Pulmonary artery endothelial cell (primary cell): Measurements from ENCODE around the gene PATJ. TPM values are rescaled to one million over a fixed set of nuclear protein-coding genes. Genes with fewer than 3 reads are reported as not detected.
"Not testable (repeated sequence)": the region's sequence is repeated elsewhere in the genome, so short reads cannot be mapped to it uniquely, and the experiment has no call there.

Experiments used
- DNase-seq: peaks from one replicate; pipeline ENCODE4 v3.0.0-alpha.2; 2011; ENCODE audit warnings: low read depth, low spot score
- total RNA-seq: library from RNA; depleted of rRNA; stranded (reverse); fragments of >200 nt; gene quantifications from 2 replicates; pipeline ENCODE4 v1.2.3, GENCODE V29; 2014

PATJ gene
- total RNA-seq, 1 donor from 2014 or later = 4.0 TPM

- DNase-seq = no peak
Observed at GRCh38 chr1:61887931-61888564, 145.8 kb downstream of the PATJ start.

DNA sequence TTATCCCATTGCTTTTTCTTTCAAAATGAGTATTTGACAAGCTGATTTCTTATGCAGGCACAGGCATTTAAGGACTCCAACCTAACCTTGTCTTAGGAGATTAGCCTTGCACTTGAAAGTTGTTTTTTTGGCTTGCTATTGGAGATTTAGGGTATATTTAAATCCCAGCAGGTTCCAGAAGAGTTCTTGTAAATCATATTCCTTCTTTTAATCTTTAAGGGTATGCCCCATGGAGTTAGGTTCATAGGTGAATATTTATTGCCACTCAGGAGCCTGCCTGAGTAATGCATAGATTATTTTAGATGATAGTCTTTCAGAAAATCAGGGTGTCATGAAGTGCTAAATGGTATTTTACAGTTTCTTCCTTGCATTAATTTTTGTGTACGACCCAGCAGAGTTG, 146.5 kb downstream of the PATJ start:
- DNase-seq = no peak

DNA sequence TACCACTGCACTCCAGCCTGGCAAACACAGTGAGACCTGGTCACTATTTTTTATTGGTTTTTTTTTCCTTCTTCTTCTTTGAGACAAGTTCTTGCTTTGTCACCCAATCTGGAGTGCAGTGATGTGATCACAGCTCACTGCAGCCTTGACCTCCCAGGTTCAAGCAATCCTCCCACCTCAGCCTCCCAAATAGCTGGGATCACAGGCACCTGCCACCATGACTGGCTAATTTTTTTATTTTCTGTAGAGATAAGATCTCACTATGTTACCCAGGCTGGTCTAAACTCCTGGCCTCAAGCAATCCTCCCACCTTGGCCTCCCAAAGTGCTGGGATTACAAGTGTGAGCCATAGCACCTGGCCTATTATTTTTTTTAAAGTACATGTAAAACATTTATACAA, 148.2 kb downstream of the PATJ start:
- DNase-seq = not testable (repeated sequence)

- DNase-seq = no peak
Observed at GRCh38 chr1:61892977-61893376, 150.7 kb downstream of the PATJ start.

GRCh38 chr1:61894296-61894695, 152.0 kb downstream of the PATJ start:
- DNase-seq = not testable (repeated sequence)

DNA sequence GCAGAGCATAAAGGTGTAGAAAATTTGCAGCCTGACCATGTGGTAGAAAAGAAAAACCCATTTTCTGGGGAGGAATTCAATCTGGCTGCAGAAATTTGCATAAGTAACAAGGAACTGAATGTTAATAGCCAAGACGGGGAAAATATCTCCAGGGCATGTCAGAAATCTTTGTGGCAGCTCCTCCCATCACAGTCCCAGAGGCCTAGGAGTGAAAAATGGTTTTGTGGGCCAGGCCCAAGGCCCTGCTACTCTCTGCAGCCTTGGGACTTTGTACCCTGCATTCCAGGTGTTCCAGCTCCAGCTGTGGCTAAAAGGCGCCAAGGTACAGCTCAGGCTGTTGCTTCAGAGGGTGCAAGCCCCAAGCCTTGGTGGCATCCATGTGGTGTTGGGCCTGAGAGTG, 152.9 kb downstream of the PATJ start:
- DNase-seq = no peak

- no peak for DNase-seq
Observed at GRCh38 chr1:61898658-61899057, 156.4 kb downstream of the PATJ start.

GRCh38 chr1:61904354-61904753, 162.1 kb downstream of the PATJ start:
- DNase-seq = no peak

DNA sequence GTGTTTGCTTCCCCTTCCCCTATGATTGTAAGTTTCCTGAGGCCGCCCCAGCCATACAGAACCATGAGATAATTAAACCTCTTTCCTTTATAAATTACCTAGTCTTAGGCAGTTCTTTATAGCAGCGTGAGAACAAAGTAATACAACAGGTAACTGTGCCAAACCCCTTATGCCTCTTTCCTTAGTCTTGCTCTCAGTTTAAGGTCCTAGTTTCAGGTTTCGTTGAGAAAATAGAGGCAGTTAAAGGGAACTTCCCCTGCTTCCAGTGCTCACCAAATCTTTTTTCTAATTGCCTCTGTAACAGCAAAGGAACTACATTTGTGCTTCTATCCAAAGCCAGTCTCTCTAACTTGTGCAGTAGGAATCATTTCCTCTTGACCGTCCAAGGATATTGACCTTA, 164.8 kb downstream of the PATJ start:
- no peak for DNase-seq

DNA sequence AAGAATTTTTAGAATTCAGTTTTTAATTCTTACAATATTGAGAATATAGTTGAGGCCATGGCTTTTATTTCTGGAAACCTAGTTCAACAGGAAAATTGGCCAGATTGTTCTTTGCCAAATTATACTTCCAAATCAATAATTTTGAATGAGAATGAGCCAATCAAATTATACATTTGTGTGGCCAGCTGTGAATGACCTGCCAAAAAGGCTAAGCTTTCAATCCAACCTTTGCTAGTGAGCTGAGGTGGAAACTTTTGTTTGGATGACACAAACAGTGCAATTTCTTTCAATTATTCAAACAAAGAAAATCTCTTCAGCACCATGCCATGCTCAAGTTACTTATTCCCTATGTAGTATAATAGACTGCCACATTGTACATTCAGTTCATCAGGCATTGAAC, 167.8 kb downstream of the PATJ start:
- DNase-seq = no peak

- DNase-seq = no peak
Observed at GRCh38 chr1:61914823-61915482, 172.7 kb downstream of the PATJ start.

GRCh38 chr1:61921435-61921834, 179.2 kb downstream of the PATJ start:
- no peak for DNase-seq

DNA sequence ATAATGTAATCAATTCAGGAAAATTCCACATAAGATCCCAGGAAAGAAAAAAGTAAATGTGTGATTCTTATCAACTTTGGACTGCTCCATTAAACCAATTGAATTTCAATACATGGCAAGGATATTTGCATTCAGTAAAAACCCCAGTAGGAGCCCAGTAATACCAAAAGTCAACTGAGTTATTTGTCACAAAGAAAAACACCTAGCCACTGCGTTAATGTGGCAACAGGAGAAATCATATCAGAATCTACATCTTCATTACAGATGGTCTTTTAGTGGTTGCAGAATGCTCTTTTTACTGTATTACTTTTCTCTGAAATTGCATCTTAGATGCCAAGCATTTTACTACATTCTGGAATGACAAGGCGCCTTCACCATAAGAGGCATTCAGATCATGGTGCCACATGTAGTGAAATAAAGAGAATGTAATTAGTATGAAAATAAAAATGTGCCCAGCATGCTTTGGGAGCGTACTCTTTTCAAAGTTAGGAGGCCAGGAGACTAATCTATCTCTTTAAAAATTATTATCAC, 180.7 kb downstream of the PATJ start:
- DNase-seq = no peak

DNA sequence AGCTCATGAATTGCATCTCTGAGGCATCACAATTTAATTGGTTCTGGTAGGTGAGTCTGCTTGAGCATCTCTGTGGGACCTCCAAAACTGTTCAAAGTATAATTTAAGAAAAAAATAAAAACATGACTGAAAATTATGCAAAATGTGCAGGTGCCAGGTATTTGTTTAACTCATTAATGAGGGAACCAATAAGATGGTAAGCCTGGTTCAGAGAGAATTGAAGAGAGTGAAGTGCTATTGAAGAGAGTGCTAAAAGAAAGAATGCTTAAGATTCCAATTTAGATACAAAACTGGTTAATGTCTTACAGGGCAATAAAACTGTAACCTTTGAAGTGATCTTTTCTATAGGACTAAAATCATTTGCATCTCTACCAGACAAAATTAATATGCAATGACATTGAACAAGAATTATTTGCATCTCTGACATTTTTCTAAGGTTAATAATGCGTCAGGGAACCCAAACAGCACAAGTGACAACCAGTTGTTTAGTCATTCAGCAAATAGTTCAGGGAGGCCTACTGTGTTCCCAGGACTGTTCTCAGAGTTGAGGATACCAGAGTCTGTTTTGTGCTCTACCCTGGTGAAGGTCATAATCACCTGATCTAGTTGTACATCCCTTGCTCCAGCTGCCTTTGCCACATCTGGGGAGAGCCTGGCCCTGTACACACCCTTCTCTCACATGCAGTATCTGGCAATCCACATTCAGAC, 183.5 kb downstream of the PATJ start:
- DNase-seq = no peak

GRCh38 chr1:61926597-61926996, 184.3 kb downstream of the PATJ start:
- no peak for DNase-seq

- DNase-seq = no peak
Observed at GRCh38 chr1:61930116-61930645, 187.9 kb downstream of the PATJ start.

GRCh38 chr1:61931587-61932279, 189.5 kb downstream of the PATJ start:
- DNase-seq = no peak

- DNase-seq = no peak
Observed at GRCh38 chr1:61935516-61935915, 193.2 kb downstream of the PATJ start.

DNA sequence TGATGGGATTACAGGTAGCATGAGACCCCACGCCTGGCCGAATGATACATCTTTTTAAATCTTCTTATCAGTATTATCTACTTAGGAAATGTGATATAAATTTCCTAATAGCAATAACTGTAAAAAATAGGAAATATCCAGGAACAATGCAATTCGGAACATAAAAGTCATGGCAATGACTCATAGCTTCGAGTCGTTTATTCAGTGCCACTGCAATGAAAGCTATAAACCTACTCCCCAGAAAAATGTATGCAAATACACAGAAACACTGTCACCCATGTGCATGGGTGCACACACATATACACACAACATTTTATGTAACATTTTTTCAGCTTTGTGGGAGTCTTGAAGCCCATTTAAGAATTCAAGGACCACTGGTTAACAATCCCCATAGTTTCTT, 194.6 kb downstream of the PATJ start:
- DNase-seq = no peak

- no peak for DNase-seq
Observed at GRCh38 chr1:61941794-61942193, 199.5 kb downstream of the PATJ start.

GRCh38 chr1:61942856-61943255, 200.6 kb downstream of the PATJ start:
- no peak for DNase-seq

GRCh38 chr1:61948685-61949084, 206.4 kb downstream of the PATJ start:
- DNase-seq = not testable (repeated sequence)
